OCI-LY7 (cell line): Measurements from ENCODE around the gene SPART.

ENCODE experiments used
- CTCF ChIP-seq: fragments of 200-600 bp; sonication (generic); conservative IDR thresholded peaks from 2 replicates; pipeline ENCODE4 v1.5.1; 2014; ENCODE audit warnings: mild to moderate bottlenecking, antibody characterized with exemption, low read length, moderate library complexity, mixed read lengths
- EZH2phosphoT487 ChIP-seq: fragments of 200-600 bp; sonication (generic); IDR thresholded peaks from 2 replicates; pipeline ENCODE4 v1.6.1; 2018; ENCODE audit warnings: low read depth, borderline replicate concordance, mild to moderate bottlenecking, mixed run types, antibody characterized with exemption, low read length, moderate library complexity, mixed read lengths

- TF ChIP-seq CTCF (no peak), EZH2phosphoT487 (no peak)
Observed at GRCh38 chr13:36286006-36286405, 60.2 kb downstream of the SPART start.
